K562 (cell line): ENCODE results near the gene KYAT1.

Source experiments
- AFF4 ChIP-seq: sonication (generic); formaldehyde crosslinking; IDR thresholded peaks from 2 replicates; pipeline ENCODE4 v1.8.0; 2023; ENCODE audit warnings: mild to moderate bottlenecking, missing genetic modification reagents
- CTCF ChIP-seq, 3 experiments: IDR thresholded peaks in 2 of 3; conservative IDR thresholded peaks in 1 of 3; 2 replicates each; pipeline ENCODE4 v1.5.1; 2011 to 2012; ENCODE audit warnings: low read length in 3 of 3, mild to moderate bottlenecking in 3 of 3, control low read depth in 2 of 3, improper control_type of control experiment in 1 of 3, inconsistent platforms in 1 of 3, low read depth in 1 of 3, mixed read lengths in 1 of 3, moderate library complexity in 1 of 3; ENCODE audit not compliant: insufficient read depth in 2 of 3
- DACH1 ChIP-seq: fragments of 450-650 bp; IDR thresholded peaks from 2 replicates; pipeline ENCODE4 v1.6.1; 2018; ENCODE audit not compliant: partially characterized antibody
- EZH2 ChIP-seq: IDR thresholded peaks from 2 replicates; pipeline ENCODE4 v1.6.1; 2012; ENCODE audit warnings: low read depth, mild to moderate bottlenecking, inconsistent platforms, low read length, borderline replicate concordance
- FOXK1 ChIP-seq: sonication (generic); formaldehyde crosslinking; IDR thresholded peaks from 2 replicates; pipeline ENCODE4 v1.8.0; 2022; ENCODE audit warnings: missing genetic modification reagents, mild to moderate bottlenecking, borderline replicate concordance
- FUS ChIP-seq: fragments of 200-400 bp; formaldehyde crosslinking; optimal IDR thresholded peaks from 2 replicates; pipeline ENCODE3; 2017; ENCODE audit warnings: low read depth, low read length
- JUNB ChIP-seq: fragments of 450-650 bp; formaldehyde crosslinking; conservative IDR thresholded peaks from 2 replicates; pipeline ENCODE4 v1.4.0; 2020; ENCODE audit warnings: mild to moderate bottlenecking
- POLR2A ChIP-seq: fragments of 450-650 bp; conservative IDR thresholded peaks from 2 replicates; pipeline ENCODE4 v1.6.1; 2016
- SAP30 ChIP-seq: fragments of 200-600 bp; sonication (generic); IDR thresholded peaks from 2 replicates; pipeline ENCODE4 v1.6.1; 2012; ENCODE audit warnings: borderline replicate concordance, low read depth, mild to moderate bottlenecking, moderate library complexity, low read length, control low read depth, inconsistent platforms; ENCODE audit not compliant: insufficient read depth, poor library complexity, severe bottlenecking
- SIN3A ChIP-seq, 2 experiments: fragments of 150-350 bp in 1 of 2; IDR thresholded peaks; 2 replicates each; pipeline ENCODE4 v1.6.1; 2011 to 2016; ENCODE audit warnings: borderline replicate concordance in 2 of 2, low read depth in 2 of 2, low read length in 2 of 2, mild to moderate bottlenecking in 2 of 2, moderate library complexity in 2 of 2; ENCODE audit not compliant: control insufficient read depth in 1 of 2
- SIN3B ChIP-seq: fragments of 450-650 bp; IDR thresholded peaks from 2 replicates; pipeline ENCODE4 v1.6.1; 2017; ENCODE audit warnings: low read depth, mild to moderate bottlenecking, moderate library complexity
- TBP ChIP-seq: optimal IDR thresholded peaks from 2 replicates; pipeline ENCODE3; 2011; ENCODE audit warnings: low read depth, low read length, improper control_type of control experiment
- TF ChIP-seq, protein P1 (sequence below), 2 experiments: fragments of 450-650 bp in 1 of 2; sonication (generic) in 1 of 2; formaldehyde crosslinking; conservative IDR thresholded peaks; 2 replicates each; pipeline versions ENCODE4 v1.4.0 to v1.8.1; 2020 to 2022; ENCODE audit warnings: mild to moderate bottlenecking in 1 of 2, missing genetic modification reagents in 1 of 2

- TF ChIP-seq AFF4 (CRISPR knock-in tag) (no peak), FUS (no peak), SIN3A (IDR thresholded peaks at IDR 0.05; ENCODE audit: borderline replicate concordance in 2 of 2, control insufficient read depth in 1 of 2, low read depth in 2 of 2, low read length in 2 of 2) (no peak), CTCF (IDR thresholded peaks at IDR 0.05 in 2 of 3, conservative IDR thresholded peaks at IDR 0.05 in 1 of 3; ENCODE audit: insufficient read depth in 2 of 3, low read depth in 1 of 3, low read length in 3 of 3) (no peak), POLR2A (no peak), SAP30 (no peak), FOXK1 (CRISPR knock-in tag) (no peak), JUNB (CRISPR knock-in tag) (no peak), TBP (no peak), SIN3B (no peak), DACH1 (no peak), EZH2 (no peak)
- TF ChIP-seq, protein P1, sequence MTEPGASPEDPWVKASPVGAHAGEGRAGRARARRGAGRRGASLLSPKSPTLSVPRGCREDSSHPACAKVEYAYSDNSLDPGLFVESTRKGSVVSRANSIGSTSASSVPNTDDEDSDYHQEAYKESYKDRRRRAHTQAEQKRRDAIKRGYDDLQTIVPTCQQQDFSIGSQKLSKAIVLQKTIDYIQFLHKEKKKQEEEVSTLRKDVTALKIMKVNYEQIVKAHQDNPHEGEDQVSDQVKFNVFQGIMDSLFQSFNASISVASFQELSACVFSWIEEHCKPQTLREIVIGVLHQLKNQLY (CRISPR knock-in tag; conservative IDR thresholded peaks at IDR 0.05) = no peak
Measured at GRCh38 chr9:128919402-128920089, 37.8 kb upstream of the KYAT1 start.
